Thyroid gland (tissue), 4 donors: Measurements from ENCODE around the gene USP36. TPM values are rescaled to one million over a fixed set of nuclear protein-coding genes. Genes with fewer than 3 reads are reported as not detected.

Source experiments
- DNase-seq, 2 donors: peaks; one replicate each; pipeline ENCODE4 v3.0.0-alpha.2; 2019
- H3K27ac ChIP-seq, 3 donors: fragments of 200-600 bp; sonication (generic); 1 replicate in 2 of 3; 2 replicates in 1 of 3; pipeline ENCODE4 v1.5.1; 2016 to 2019; ENCODE audit warnings: mild to moderate bottlenecking in 1 of 3, moderate library complexity in 1 of 3
- H3K27me3 ChIP-seq: fragments of 200-600 bp; sonication (generic); one replicate; pipeline ENCODE4 v1.5.1; 2019
- H3K36me3 ChIP-seq, 2 donors: fragments of 200-600 bp; sonication (generic); one replicate each; pipeline ENCODE4 v1.5.1; 2016 to 2019
- H3K4me1 ChIP-seq, 2 donors: fragments of 200-600 bp; sonication (generic); one replicate each; pipeline ENCODE4 v1.5.1; 2017 to 2019
- H3K4me3 ChIP-seq, 3 donors: fragments of 200-600 bp; sonication (generic); replicated peaks in 1 of 3; 1 replicate in 2 of 3; 2 replicates in 1 of 3; pipeline ENCODE4 v1.5.1; 2016; ENCODE audit warnings: mild to moderate bottlenecking in 1 of 3
- H3K9me3 ChIP-seq: fragments of 200-600 bp; sonication (generic); one replicate; pipeline ENCODE4 v1.5.1; 2017
- POLR2A ChIP-seq, 2 donors: fragments of 450-650 bp; IDR thresholded peaks; one replicate each; pipeline ENCODE4 v1.6.1; 2017; ENCODE audit warnings: antibody characterized with exemption in 2 of 2, mild to moderate bottlenecking in 2 of 2, moderate library complexity in 1 of 2
- whole genome bisulfite sequencing, 2 donors: methylation state at CpG; one replicate each; pipeline ENCODE4 v1.1.5; 2017; 5-methylcytosine and 5-hydroxymethylcytosine counted together
- intact Hi-C: fragments of 100-400 bp; cut with DNase I; formaldehyde crosslinking; loops from one replicate; pipeline ENCODE4 v1.15.1; 2023
- total RNA-seq, 4 donors: library from RNA; depleted of rRNA; stranded (reverse); fragments of >200 nt; gene quantifications; one replicate each; pipeline ENCODE4 v1.2.3, GENCODE V29; 2016
- TF ChIP-seq, protein P1 (sequence below), 6 experiments: fragments of 200-600 bp in 3 of 6; fragments of 450-650 bp in 3 of 6; sonication (generic) in 3 of 6; IDR thresholded peaks; one replicate each; pipeline ENCODE4 v1.5.1; 2016 to 2019; ENCODE audit warnings: antibody characterized with exemption in 6 of 6, mild to moderate bottlenecking in 2 of 6, inconsistent platforms in 1 of 6, moderate library complexity in 1 of 6

The USP36 gene
- total RNA-seq, 4 donors from 2014 or later = 33.9 to 61.5 (median 46.6) TPM

DNA sequence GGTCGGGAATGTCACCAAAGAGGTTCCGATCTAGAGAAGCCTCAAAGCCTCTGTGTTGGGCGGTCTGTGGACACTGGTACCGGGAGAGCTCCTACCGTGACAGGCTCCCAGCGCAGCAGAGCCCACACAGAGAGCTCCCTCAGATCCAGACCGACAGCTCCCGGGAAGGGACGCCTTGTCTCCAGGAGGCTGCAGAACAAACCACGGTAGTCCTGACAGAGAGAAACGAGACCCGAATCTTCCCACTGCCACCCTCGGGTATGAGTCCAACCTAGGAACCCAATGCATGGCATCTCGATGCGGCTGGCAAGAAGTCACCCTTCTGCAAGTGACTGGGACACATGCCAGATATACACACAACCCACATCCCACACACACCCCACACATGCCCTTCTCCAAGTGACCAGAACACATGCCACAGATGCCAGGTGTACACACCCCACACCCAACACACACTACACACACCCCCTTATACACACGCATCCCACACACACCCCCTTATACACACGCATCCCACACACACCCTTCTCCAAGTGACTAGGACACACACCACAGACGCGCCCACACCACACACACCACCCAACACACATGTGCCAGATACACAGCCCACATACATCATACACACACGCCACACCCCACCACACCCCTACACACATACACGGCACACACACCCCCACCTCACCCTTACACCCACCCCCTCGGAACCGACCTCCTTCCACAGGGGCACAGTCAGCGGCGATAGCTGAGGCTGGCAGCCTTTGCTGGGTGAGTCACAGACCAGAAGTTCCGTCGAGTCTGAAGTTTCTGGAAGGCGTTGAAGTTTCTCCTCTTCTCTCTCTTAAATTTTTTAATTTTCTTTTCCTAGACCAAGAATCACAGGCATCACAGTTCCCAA lies 42.7 kb downstream of the USP36 start:
- no peaks in the 10 kb centered on the region for H3K27me3 ChIP-seq
- intact Hi-C loops = loop anchor here (5.0 kb wide), 1 partner anchor 306 kb away; no protein-coding TSS in a partner anchor
- H3K9me3 ChIP-seq = no peaks in the 10 kb centered on the region
- H3K4me1 ChIP-seq = no peaks in the 10 kb centered on the region
- TF ChIP-seq, protein P1, sequence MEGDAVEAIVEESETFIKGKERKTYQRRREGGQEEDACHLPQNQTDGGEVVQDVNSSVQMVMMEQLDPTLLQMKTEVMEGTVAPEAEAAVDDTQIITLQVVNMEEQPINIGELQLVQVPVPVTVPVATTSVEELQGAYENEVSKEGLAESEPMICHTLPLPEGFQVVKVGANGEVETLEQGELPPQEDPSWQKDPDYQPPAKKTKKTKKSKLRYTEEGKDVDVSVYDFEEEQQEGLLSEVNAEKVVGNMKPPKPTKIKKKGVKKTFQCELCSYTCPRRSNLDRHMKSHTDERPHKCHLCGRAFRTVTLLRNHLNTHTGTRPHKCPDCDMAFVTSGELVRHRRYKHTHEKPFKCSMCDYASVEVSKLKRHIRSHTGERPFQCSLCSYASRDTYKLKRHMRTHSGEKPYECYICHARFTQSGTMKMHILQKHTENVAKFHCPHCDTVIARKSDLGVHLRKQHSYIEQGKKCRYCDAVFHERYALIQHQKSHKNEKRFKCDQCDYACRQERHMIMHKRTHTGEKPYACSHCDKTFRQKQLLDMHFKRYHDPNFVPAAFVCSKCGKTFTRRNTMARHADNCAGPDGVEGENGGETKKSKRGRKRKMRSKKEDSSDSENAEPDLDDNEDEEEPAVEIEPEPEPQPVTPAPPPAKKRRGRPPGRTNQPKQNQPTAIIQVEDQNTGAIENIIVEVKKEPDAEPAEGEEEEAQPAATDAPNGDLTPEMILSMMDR (IDR thresholded peaks at IDR 0.05) = no peak
- no peak for TF ChIP-seq POLR2A (IDR thresholded peaks at IDR 0.05)
- 89 to 93% methylated on average over 22 to 28 of the region's 28 CpGs for WGBS, 2 donors
- peaks cover 54% of the 10 kb centered on the region in 2 donors for H3K36me3 ChIP-seq
- DNase-seq = no peak
- H3K4me3 ChIP-seq = no peak overlapping the region
- no peak overlapping the region for H3K27ac ChIP-seq

DNA sequence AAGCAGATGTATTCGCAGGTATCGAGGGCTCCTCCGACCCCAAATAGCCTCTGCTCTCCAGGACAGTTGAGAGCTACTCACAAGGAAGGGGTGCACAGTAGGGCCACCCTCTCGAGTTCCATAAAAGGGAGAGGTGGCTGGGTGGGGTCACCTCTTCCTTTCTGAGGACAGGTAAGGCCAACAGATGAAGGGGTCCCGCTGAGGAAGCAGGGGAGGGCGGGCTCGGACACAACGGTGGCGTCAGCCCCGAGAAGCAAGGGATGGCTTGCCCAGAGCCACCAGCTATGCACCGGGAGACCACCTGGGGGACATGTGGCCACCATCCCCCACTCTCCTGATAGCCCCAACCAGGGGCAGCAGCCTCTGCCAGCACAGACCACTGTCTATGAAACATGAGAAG lies 43.4 kb downstream of the USP36 start:
- WGBS, 2 donors = 81 to 90% methylated on average over 9 to 11 of the region's 11 CpGs
- peaks cover 46 to 47% of the 10 kb centered on the region in 2 donors for H3K36me3 ChIP-seq
- intact Hi-C loops = loop anchor here (5.0 kb wide), 1 partner anchor 305 kb away; no protein-coding TSS in a partner anchor

DNA sequence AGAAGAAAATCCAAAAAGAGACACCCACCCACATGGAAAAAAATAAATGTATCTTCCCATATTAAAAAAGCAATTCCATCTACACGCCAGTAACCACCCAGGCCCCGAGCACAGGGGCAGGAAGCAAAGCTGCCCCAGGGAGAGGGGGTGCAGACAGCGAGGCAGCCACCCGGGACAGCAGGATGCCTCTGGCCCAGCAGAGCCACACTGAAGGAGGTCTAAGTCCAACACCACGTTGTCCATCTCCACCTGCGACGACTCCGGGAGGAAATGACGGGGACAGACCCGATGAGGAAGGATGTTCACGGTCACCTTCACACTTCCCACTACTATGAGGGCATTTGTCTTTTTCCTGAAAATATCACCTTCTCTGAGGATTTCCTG lies 44.1 kb downstream of the USP36 start:
- H3K27ac ChIP-seq = no peak overlapping the region
- H3K9me3 ChIP-seq = no peaks in the 10 kb centered on the region
- no peak for DNase-seq
- peaks cover 43 to 47% of the 10 kb centered on the region in 2 donors for H3K36me3 ChIP-seq
- intact Hi-C loops = loop anchor here (5.0 kb wide), 1 partner anchor 304 kb away; no protein-coding TSS in a partner anchor
- TF ChIP-seq, protein P1 (IDR thresholded peaks at IDR 0.05) = no peak
- no peak for TF ChIP-seq POLR2A (IDR thresholded peaks at IDR 0.05)
- peaks cover 2 to 5% of the 10 kb centered on the region in 2 donors for H3K4me1 ChIP-seq
- no peaks in the 10 kb centered on the region for H3K27me3 ChIP-seq
- H3K4me3 ChIP-seq = no peak overlapping the region
- WGBS, 2 donors = 78 to 80% methylated on average over 11 of the region's 11 CpGs

More for the DNA sequence above, 43.4 kb downstream of the USP36 start:
- no peaks in the 10 kb centered on the region for H3K9me3 ChIP-seq
- no peaks in the 10 kb centered on the region for H3K4me1 ChIP-seq
- TF ChIP-seq, protein P1 (IDR thresholded peaks at IDR 0.05) = no peak
- no peak for TF ChIP-seq POLR2A (IDR thresholded peaks at IDR 0.05)
- H3K27me3 ChIP-seq = no peaks in the 10 kb centered on the region
- no peak overlapping the region for H3K4me3 ChIP-seq
- DNase-seq = no peak
- H3K27ac ChIP-seq = no peak overlapping the region

DNA sequence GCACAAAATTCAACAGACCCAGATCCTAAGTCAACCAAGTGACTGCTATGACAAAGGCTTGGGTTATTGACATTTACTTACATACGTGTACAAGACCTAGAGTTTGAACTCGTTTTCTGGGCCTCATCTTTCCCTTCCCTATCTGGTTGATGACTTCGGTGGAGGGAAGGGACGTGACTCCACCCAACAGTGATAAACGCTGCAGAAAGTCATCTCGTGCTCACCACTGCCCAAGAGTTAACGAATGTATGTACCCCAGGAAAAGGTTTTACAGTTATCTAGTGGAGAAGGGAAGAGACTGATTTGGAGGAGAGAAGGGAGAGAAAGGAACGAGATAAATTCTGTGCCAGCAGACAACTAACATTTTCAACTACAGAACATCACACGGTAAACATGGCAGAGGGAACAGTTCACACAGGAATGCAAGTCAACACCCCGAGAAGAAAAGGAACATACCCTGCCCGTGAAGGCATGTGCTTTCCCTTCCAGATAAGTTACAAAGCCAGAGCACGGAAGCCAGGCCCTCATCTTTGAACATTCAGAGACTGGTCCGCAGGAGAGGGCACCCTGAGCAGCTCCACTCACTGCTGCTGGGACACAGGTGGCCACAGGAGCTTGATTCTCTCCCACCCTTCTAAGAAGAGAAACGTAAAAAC lies 44.6 kb downstream of the USP36 start:
- H3K27me3 ChIP-seq = no peaks in the 10 kb centered on the region
- H3K9me3 ChIP-seq = no peaks in the 10 kb centered on the region
- peaks cover 8 to 11% of the 10 kb centered on the region in 2 donors for H3K4me1 ChIP-seq
- TF ChIP-seq POLR2A (IDR thresholded peaks at IDR 0.05) = no peak
- TF ChIP-seq, protein P1 (IDR thresholded peaks at IDR 0.05) = no peak
- H3K27ac ChIP-seq = no peak overlapping the region
- H3K4me3 ChIP-seq = no peak overlapping the region
- DNase-seq = no peak
- WGBS, 2 donors = 90% methylated on average over 14 of the region's 14 CpGs
- H3K36me3 ChIP-seq = peaks cover 39 to 47% of the 10 kb centered on the region in 2 donors
- intact Hi-C loops = loop anchor here (5.0 kb wide), 1 partner anchor 304 kb away; no protein-coding TSS in a partner anchor
